OCI-LY7 (cell line): ENCODE results near the gene RBP5. TPM values are rescaled to one million over a fixed set of nuclear protein-coding genes. Genes with fewer than 3 reads are reported as not detected.

Experiments
- BruUV-seq: library from RNA; stranded (reverse); fragments of 400-500 nt; replicated peaks from 2 replicates; lab custom pipeline; 2021; lab: Mats Ljungman, UMichigan
- CTCF ChIA-PET: fragments of 300-600 bp; sonication (Branson Sonifier 250); formaldehyde crosslinking; loops from one replicate; lab custom pipeline; 2022; ENCODE audit warnings: antibody characterized with exemption; ENCODE audit not compliant: unreplicated experiment; lab: Charles Lee
- POLR2A ChIA-PET: fragments of 300-600 bp; sonication (Branson Sonifier 250); formaldehyde crosslinking; loops from one replicate; lab custom pipeline; 2022; ENCODE audit warnings: antibody characterized with exemption; lab: Charles Lee
- DNase-seq: peaks from one replicate; pipeline ENCODE4 v3.0.0-alpha.2; 2015; ENCODE audit warnings: low spot score
- H2AFZ ChIP-seq: fragments of 200-600 bp; sonication (generic), shearing (Covaris generic); 2 replicates; pipeline ENCODE4 v1.6.1; 2014; ENCODE audit warnings: mild to moderate bottlenecking, antibody characterized with exemption, low read length, moderate library complexity
- H3K27ac ChIP-seq: fragments of 200-600 bp; sonication (generic); 2 replicates; pipeline ENCODE4 v1.5.1; 2014; ENCODE audit warnings: mixed run types, low read depth, mild to moderate bottlenecking, moderate library complexity, low read length, inconsistent platforms; ENCODE audit not compliant: poor library complexity, severe bottlenecking
- H3K36me3 ChIP-seq: fragments of 200-600 bp; sonication (generic); 2 replicates; pipeline ENCODE4 v1.6.1; 2014; ENCODE audit warnings: mild to moderate bottlenecking, antibody characterized with exemption, low read length, moderate library complexity, mixed read lengths; ENCODE audit not compliant: insufficient read depth
- H3K4me1 ChIP-seq: fragments of 200-600 bp; sonication (generic); 2 replicates; pipeline ENCODE4 v1.5.1; 2014; ENCODE audit warnings: mild to moderate bottlenecking, low read length; ENCODE audit not compliant: insufficient read depth, poor library complexity, severe bottlenecking
- H3K4me2 ChIP-seq: fragments of 200-600 bp; sonication (generic); 2 replicates; pipeline ENCODE4 v1.6.1; 2014; ENCODE audit warnings: mild to moderate bottlenecking, low read length
- H3K4me3 ChIP-seq: fragments of 200-600 bp; sonication (generic); 2 replicates; pipeline ENCODE4 v1.5.1; 2014; ENCODE audit warnings: mild to moderate bottlenecking, low read depth, low read length; ENCODE audit not compliant: poor library complexity, severe bottlenecking
- H3K79me2 ChIP-seq: fragments of 200-600 bp; sonication (generic); 2 replicates; pipeline ENCODE4 v1.6.1; 2016; ENCODE audit warnings: low read depth, mild to moderate bottlenecking, low read length, moderate library complexity, mixed read lengths; ENCODE audit not compliant: insufficient read depth
- H3K9me2 ChIP-seq: fragments of 200-600 bp; sonication (generic); 2 replicates; pipeline ENCODE4 v1.6.1; 2016; ENCODE audit warnings: mild to moderate bottlenecking, low read length, mixed read lengths; ENCODE audit not compliant: insufficient read depth
- H3K9me3 ChIP-seq: fragments of 200-600 bp; sonication (generic); 2 replicates; pipeline ENCODE4 v1.6.1; 2014; ENCODE audit warnings: mild to moderate bottlenecking, mixed run types, low read length, mixed read lengths
- H4K20me1 ChIP-seq: fragments of 200-600 bp; sonication (generic); 2 replicates; pipeline ENCODE4 v1.6.1; 2014; ENCODE audit warnings: mild to moderate bottlenecking, antibody characterized with exemption, low read length, moderate library complexity, mixed read lengths; ENCODE audit not compliant: insufficient read depth
- CTCF ChIP-seq: fragments of 200-600 bp; sonication (generic); conservative IDR thresholded peaks from 2 replicates; pipeline ENCODE4 v1.5.1; 2014; ENCODE audit warnings: mild to moderate bottlenecking, antibody characterized with exemption, low read length, moderate library complexity, mixed read lengths
- EZH2phosphoT487 ChIP-seq: fragments of 200-600 bp; sonication (generic); IDR thresholded peaks from 2 replicates; pipeline ENCODE4 v1.6.1; 2018; ENCODE audit warnings: low read depth, borderline replicate concordance, mild to moderate bottlenecking, mixed run types, antibody characterized with exemption, low read length, moderate library complexity, mixed read lengths
- intact Hi-C: fragments of 100-400 bp; cut with micrococcal nuclease; formaldehyde crosslinking; loops from one replicate; pipeline ENCODE4 v1.10.0; 2022; ENCODE audit not compliant: unreplicated experiment
- total RNA-seq, 2 experiments: library from RNA; depleted of rRNA in 1 of 2; stranded (reverse); fragments of >200 nt in 1 of 2; shearing (Covaris generic) in 1 of 2; gene quantifications; 2 replicates each; pipeline ENCODE4 v1.2.3, GENCODE V29; 2014 to 2022

The RBP5 gene
- total RNA-seq, 2 experiments from 2014 or later = 0.70 TPM; not detected in 1

GRCh38 chr12:7175493-7175892 lies 46.8 kb upstream of the RBP5 start:
- H4K20me1 ChIP-seq = no peaks in the 10 kb centered on the region
- DNase-seq = no peak
- H3K36me3 ChIP-seq = no peaks in the 10 kb centered on the region
- CTCF ChIA-PET = no interaction called here
- H3K9me3 ChIP-seq = peaks cover 31% of the 10 kb centered on the region
- intact Hi-C loops = no loop called here
- POLR2A ChIA-PET = interaction anchor here (0.6 kb wide), 1 partner anchor 495 kb away, joined by 3 read pairs; no protein-coding TSS in a partner anchor
- no peak overlapping the region for H2AFZ ChIP-seq
- no TSS peak for BruUV-seq
- no peaks in the 10 kb centered on the region for H3K79me2 ChIP-seq
- TF ChIP-seq EZH2phosphoT487 (no peak), CTCF (no peak)
- no peaks in the 10 kb centered on the region for H3K4me1 ChIP-seq
- no peak overlapping the region for H3K4me2 ChIP-seq
- H3K27ac ChIP-seq = no peak overlapping the region
- no peak overlapping the region for H3K4me3 ChIP-seq
- no peaks in the 10 kb centered on the region for H3K9me2 ChIP-seq

- H3K4me1 ChIP-seq = no peaks in the 10 kb centered on the region
- H3K4me3 ChIP-seq = no peak overlapping the region
- peak; percentile 32 for DNase-seq
- no peaks in the 10 kb centered on the region for H4K20me1 ChIP-seq
- POLR2A ChIA-PET = no interaction called here
- H3K9me2 ChIP-seq = no peaks in the 10 kb centered on the region
- CTCF ChIA-PET = no interaction called here
- H3K4me2 ChIP-seq = no peak overlapping the region
- intact Hi-C loops = no loop called here
- H2AFZ ChIP-seq = no peak overlapping the region
- peaks cover 58% of the 10 kb centered on the region for H3K9me3 ChIP-seq
- BruUV-seq = no TSS peak
- no peak overlapping the region for H3K27ac ChIP-seq
- no peaks in the 10 kb centered on the region for H3K36me3 ChIP-seq
- no peak for TF ChIP-seq CTCF
- TF ChIP-seq EZH2phosphoT487 = no peak
- H3K79me2 ChIP-seq = no peaks in the 10 kb centered on the region
Observed at GRCh38 chr12:7171854-7172253, 43.2 kb upstream of the RBP5 start.

GRCh38 chr12:7169951-7170350 lies 41.3 kb upstream of the RBP5 start:
- intact Hi-C loops = no loop called here
- no TSS peak for BruUV-seq
- POLR2A ChIA-PET = no interaction called here
- no peaks in the 10 kb centered on the region for H3K9me2 ChIP-seq
- no peak overlapping the region for H3K4me3 ChIP-seq
- CTCF ChIA-PET = no interaction called here
- H3K9me3 ChIP-seq = peaks cover 63% of the 10 kb centered on the region
- no peaks in the 10 kb centered on the region for H3K79me2 ChIP-seq
- no peaks in the 10 kb centered on the region for H4K20me1 ChIP-seq
- no peak overlapping the region for H3K27ac ChIP-seq
- H2AFZ ChIP-seq = no peak overlapping the region
- TF ChIP-seq CTCF (no peak), EZH2phosphoT487 (no peak)
- H3K4me1 ChIP-seq = no peaks in the 10 kb centered on the region
- no peak for DNase-seq
- no peaks in the 10 kb centered on the region for H3K36me3 ChIP-seq
- H3K4me2 ChIP-seq = no peak overlapping the region
